ENCODE measurements around the gene CRLF3.

Gene CRLF3

GRCh38 chr17:30824002-30824355, 513 bp downstream of the CRLF3 start (continued):
- TF ChIP-seq PRDM2 (tag by site-specific recombination; IDR thresholded peaks at IDR 0.05; ENCODE audit: borderline replicate concordance) (no peak), ZNF530 (tag by site-specific recombination; IDR thresholded peaks at IDR 0.05; ENCODE audit: low read depth) (no peak), ZNF544 (tag by site-specific recombination; IDR thresholded peaks at IDR 0.05) (no peak), ZNF341 (tag by site-specific recombination; IDR thresholded peaks at IDR 0.05; ENCODE audit: low read depth) (peak; percentile 75), ZNF2 (tag by site-specific recombination; IDR thresholded peaks at IDR 0.05) (no peak), WT1 (tag by site-specific recombination; IDR thresholded peaks at IDR 0.05) (no peak; the same call in 1 of the 2 replicates), ZNF132 (tag by site-specific recombination; IDR thresholded peaks at IDR 0.05; ENCODE audit: borderline replicate concordance) (no peak), KLF16 (tag by site-specific recombination; IDR thresholded peaks at IDR 0.05) (no peak), GLI2 (tag by site-specific recombination; IDR thresholded peaks at IDR 0.05; ENCODE audit: borderline replicate concordance, low read depth) (no peak)
- TF ChIP-seq, protein P1, sequence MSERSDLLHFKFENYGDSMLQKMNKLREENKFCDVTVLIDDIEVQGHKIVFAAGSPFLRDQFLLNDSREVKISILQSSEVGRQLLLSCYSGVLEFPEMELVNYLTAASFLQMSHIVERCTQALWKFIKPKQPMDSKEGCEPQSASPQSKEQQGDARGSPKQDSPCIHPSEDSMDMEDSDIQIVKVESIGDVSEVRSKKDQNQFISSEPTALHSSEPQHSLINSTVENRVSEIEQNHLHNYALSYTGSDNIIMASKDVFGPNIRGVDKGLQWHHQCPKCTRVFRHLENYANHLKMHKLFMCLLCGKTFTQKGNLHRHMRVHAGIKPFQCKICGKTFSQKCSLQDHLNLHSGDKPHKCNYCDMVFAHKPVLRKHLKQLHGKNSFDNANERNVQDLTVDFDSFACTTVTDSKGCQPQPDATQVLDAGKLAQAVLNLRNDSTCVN (tag by site-specific recombination; optimal IDR thresholded peaks at IDR 0.05): no peak
- TF ChIP-seq, protein P2, sequence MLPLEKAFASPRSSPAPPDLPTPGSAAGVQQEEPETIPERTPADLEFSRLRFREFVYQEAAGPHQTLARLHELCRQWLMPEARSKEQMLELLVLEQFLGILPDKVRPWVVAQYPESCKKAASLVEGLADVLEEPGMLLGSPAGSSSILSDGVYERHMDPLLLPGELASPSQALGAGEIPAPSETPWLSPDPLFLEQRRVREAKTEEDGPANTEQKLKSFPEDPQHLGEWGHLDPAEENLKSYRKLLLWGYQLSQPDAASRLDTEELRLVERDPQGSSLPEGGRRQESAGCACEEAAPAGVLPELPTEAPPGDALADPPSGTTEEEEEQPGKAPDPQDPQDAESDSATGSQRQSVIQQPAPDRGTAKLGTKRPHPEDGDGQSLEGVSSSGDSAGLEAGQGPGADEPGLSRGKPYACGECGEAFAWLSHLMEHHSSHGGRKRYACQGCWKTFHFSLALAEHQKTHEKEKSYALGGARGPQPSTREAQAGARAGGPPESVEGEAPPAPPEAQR (tag by site-specific recombination; IDR thresholded peaks at IDR 0.05): no peak
- TF ChIP-seq, protein P3, sequence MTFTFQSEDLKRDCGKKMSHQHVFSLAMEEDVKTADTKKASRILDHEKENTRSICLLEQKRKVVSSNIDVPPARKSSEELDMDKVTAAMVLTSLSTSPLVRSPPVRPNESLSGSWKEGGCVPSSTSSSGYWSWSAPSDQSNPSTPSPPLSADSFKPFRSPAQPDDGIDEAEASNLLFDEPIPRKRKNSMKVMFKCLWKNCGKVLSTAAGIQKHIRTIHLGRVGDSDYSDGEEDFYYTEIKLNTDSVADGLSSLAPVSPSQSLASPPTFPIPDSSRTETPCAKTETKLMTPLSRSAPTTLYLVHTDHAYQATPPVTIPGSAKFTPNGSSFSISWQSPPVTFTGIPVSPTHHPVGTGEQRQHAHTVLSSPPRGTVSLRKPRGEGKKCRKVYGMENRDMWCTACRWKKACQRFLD (tag by site-specific recombination; IDR thresholded peaks at IDR 0.05): no peak

- Histone ChIP-seq H3K36me3 (ENCODE audit: control insufficient read depth in 2 of 2, insufficient read depth in 1 of 2, low read length in 2 of 2) (peaks cover 0 to 6% of the 10 kb centered on the region in 2 experiments; a peak in 2 of 3 replicates), H3K27ac (ENCODE audit: extremely low read depth, low read depth, low read length) (peak overlapping the region; percentile 95), H3K9me3 (ENCODE audit: control insufficient read depth, insufficient read depth, low read depth, low read length) (no peaks in the 10 kb centered on the region), H3K4me1 (ENCODE audit: control insufficient read depth, insufficient read depth, low read length) (peaks cover 22% of the 10 kb centered on the region), H3K4me3 (ENCODE audit: low read depth, low read length) (peak overlapping the region; percentile 93)
- POLR2A ChIA-PET: interaction anchor here (0.6 to 2.1 kb wide), 5 partner anchors 13 to 532 kb away, joined by 3 to 9 read pairs (median 3); partner anchors contain the start of gene BLMH
- CTCF ChIA-PET: interaction anchor here (0.6 to 3.0 kb wide), 4 partner anchors 13 to 719 kb away, joined by 3 to 19 read pairs (median 3); no protein-coding TSS in a partner anchor
- TF ChIP-seq ZNF184 (tag by site-specific recombination; IDR thresholded peaks at IDR 0.05) (no peak), ZNF555 (tag by site-specific recombination; conservative IDR thresholded peaks at IDR 0.05) (no peak), ZNF423 (tag by site-specific recombination; IDR thresholded peaks at IDR 0.05) (no peak), ZNF292 (tag by site-specific recombination; IDR thresholded peaks at IDR 0.05; ENCODE audit: borderline replicate concordance, low read depth) (no peak), ZNF768 (tag by site-specific recombination; IDR thresholded peaks at IDR 0.05) (no peak), WT1 (tag by site-specific recombination; IDR thresholded peaks at IDR 0.05) (no peak), REPIN1 (tag by site-specific recombination; IDR thresholded peaks at IDR 0.05; ENCODE audit: low read depth) (no peak), ZNF169 (tag by site-specific recombination; IDR thresholded peaks at IDR 0.05) (no peak), ZNF221 (tag by site-specific recombination; IDR thresholded peaks at IDR 0.05; ENCODE audit: borderline replicate concordance) (no peak)
- TF ChIP-seq, protein P4, sequence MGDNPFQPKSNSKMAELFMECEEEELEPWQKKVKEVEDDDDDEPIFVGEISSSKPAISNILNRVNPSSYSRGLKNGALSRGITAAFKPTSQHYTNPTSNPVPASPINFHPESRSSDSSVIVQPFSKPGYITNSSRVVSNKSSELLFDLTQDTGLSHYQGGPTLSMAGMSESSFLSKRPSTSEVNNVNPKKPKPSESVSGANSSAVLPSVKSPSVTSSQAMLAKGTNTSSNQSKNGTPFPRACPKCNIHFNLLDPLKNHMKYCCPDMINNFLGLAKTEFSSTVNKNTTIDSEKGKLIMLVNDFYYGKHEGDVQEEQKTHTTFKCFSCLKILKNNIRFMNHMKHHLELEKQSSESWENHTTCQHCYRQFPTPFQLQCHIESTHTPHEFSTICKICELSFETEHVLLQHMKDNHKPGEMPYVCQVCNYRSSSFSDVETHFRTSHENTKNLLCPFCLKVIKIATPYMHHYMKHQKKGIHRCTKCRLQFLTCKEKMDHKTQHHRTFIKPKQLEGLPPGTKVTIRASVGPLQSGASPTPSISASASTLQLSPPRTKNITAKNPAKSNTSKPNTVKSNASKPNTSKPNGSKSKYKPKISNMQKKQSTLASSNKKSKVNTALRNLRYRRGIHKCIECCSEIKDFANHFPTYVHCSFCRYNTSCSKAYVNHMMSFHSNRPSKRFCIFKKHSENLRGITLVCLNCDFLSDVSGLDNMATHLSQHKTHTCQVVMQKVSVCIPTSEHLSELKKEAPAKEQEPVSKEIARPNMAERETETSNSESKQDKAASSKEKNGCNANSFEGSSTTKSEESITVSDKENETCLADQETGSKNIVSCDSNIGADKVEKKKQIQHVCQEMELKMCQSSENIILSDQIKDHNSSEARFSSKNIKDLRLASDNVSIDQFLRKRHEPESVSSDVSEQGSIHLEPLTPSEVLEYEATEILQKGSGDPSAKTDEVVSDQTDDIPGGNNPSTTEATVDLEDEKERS (tag by site-specific recombination; IDR thresholded peaks at IDR 0.05): no peak
- TF ChIP-seq, protein P5, sequence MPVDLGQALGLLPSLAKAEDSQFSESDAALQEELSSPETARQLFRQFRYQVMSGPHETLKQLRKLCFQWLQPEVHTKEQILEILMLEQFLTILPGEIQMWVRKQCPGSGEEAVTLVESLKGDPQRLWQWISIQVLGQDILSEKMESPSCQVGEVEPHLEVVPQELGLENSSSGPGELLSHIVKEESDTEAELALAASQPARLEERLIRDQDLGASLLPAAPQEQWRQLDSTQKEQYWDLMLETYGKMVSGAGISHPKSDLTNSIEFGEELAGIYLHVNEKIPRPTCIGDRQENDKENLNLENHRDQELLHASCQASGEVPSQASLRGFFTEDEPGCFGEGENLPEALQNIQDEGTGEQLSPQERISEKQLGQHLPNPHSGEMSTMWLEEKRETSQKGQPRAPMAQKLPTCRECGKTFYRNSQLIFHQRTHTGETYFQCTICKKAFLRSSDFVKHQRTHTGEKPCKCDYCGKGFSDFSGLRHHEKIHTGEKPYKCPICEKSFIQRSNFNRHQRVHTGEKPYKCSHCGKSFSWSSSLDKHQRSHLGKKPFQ (tag by site-specific recombination; IDR thresholded peaks at IDR 0.05): no peak
These were observed 1.1 kb downstream of the CRLF3 start for GRCh38 chr17:30823421-30823820.

All from HEK293 (cell line).